NCI-H1048 (cell line): Measurements from ENCODE around the gene HNRNPC.
"Not testable (repeated sequence)": the region's sequence is repeated elsewhere in the genome, so short reads cannot be mapped to it uniquely, and the experiment has no call there.

Experiments
- DNase-seq: peaks from one replicate; lab custom pipeline; 2025; lab: John Stamatoyannopoulos, UW

Gene HNRNPC

DNA sequence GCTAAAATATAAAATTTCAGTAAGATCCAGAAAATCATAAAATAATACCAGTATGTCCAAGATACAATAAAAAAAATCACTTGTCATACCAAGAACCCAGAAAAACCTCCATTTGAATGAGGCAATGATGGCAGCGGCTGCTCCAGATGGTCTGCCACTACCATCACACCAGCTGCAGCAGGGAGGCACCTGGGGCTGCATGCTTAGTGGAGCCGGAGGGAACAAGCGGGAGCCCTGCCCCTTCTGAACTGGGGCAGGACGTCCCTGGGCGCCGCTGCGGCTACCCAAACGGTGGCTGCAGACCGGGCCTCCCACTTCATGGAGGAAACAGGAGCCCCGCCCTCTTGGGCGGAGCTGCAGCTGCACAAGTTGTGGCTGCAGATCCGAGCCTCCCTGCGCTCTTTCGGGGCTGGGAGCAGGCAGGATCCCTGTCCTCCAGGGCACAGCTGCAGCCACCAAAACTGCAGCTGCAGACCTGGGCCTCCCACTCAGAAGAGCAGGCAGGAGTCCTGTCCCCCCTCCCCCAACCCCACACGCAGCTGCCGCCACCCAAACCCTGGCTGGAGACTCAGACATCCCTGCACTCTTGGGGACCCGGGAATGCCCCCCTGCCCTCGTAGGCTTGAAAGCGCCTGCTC is 77.3 kb downstream of the HNRNPC start:
- DNase-seq = peak; percentile 23

DNA sequence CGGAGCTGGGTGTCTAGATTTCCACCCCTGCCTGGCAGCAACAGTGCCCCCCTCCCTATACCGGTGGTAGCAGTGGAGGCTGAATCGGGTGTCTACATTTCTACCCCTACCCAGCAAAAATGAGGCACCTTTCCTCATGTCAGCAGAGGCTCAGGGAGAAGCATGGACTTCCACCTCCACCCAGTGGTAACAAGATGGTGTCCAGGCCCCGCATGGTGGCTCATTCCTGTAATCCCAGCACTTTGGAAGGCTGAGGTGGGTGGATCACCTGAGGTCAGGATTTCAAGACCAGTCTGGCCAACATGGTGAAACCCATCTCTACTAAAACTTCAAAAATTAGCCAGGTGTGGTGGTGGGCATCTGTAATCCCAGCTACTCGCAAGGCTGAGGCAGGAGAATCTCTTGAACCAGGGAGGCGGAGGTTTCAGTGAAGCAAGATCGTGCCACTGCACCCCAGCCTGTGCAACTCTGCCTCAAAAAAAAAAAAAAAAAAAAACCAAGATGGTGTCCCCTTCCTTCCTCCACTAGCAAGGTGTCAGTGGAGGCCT is 77.9 kb downstream of the HNRNPC start:
- no peak for DNase-seq

DNA sequence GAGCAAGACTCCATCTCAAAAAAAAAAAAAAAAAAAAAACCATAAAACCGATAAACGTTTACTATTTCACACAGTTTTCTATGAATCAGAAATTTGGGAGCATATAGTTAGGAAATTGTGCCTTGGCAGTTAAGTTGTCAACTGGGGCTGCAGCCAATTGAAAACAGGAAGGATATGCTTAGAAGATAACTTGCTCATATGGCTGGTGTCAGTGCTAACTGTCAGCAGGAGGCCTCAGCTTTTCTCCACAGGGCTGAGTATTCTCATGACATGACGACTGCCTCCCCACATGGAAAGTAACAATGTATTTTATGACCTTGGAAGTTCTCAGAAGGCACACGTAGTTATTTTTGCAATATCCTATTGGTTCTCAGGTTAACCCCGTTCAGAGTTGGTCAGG is 83.8 kb downstream of the HNRNPC start:
- no peak for DNase-seq

DNA sequence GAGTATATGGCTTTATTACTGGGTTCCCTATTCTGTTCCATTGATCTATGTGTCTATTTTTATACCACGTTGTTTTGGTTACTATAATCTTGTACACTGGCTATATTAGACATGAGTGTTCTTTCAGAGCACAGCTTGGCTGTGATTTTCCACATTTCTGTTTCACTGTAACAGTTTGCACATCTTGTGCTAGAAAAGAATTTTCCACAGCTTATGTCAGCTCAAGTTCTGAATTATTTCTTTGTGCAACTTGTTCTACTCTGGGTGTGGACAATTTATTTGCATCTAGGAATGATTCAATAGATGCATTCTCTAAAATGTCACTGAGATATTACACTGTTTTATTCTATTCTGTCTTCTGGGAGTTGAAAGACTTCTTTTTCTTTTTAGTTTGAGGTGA is 85.0 kb downstream of the HNRNPC start:
- DNase-seq = no peak

DNA sequence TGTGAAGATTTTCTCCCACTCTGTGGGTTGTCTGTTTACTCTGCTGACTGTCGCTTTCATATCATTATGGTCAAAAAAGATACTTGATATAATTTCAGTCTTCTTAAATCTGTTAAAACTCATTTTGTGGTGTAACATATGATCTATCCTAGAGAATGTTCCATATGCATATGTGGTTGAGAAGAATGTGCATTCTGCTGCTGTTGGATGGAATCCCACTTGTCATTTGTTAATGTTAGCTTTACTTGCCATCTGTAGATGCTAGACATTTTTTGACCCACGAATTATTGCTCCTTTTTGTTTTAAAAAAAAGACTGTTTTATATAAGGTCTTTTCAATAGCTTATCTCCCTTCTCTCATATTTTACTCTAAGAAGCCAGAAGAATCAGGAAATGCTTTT is 87.1 kb downstream of the HNRNPC start:
- no peak for DNase-seq

DNA sequence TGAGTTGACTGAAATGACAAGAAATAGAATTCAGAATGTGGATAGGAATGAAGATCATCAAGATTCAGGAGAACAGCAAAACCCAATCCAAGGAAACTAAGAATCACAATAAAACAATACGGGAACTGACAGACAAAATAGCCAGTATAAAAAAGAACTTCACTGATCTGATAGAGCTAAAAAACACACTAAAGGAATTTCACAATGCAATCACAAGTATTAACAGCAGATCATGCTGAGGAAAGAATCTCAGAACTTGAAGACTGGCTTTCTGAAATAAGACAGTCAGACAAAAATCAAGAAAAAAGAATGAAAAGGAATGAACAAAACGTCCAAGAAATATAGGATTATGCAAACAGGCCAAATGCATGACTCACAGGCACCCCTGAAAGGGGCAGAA is 98.1 kb downstream of the HNRNPC start:
- no peak for DNase-seq

DNA sequence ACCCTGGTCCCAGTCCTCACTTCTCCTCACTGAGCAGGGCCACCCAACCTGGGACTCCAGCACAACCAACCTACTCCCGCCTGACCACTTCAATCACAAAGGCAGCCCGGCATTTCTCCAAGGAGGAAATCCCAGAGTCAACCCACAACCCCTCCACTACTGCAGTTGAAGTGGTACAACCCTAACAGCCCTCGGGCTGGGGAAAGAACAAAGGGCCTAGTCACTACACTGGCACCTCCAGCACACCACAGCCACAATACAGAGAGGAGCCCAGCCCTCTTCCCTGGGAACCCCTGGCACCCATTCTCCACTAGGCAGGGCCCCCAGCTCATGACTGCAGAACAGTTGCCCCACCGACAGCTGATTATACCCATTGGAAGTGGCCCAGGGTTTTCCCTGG is 99.7 kb downstream of the HNRNPC start:
- DNase-seq = no peak

DNA sequence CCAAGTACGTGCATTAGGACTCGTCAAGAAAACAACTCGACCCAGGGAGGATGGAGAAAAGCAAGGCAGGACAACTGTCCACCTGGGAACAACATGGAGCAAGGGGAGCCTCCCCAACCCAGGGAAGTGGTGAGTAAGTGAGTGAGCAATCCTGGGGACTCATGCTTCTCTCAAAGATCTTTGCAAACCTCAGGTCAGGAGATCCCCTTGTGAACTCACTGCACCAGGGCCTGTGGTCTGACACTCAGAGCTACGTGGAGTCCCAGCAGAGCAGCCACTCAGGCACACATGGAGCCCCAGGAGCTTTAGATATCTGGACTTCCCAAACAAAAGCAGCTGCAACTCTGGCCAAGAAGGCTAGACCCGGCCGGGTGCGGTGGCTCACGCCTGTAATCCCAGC is 101.2 kb downstream of the HNRNPC start:
- DNase-seq = no peak

DNA sequence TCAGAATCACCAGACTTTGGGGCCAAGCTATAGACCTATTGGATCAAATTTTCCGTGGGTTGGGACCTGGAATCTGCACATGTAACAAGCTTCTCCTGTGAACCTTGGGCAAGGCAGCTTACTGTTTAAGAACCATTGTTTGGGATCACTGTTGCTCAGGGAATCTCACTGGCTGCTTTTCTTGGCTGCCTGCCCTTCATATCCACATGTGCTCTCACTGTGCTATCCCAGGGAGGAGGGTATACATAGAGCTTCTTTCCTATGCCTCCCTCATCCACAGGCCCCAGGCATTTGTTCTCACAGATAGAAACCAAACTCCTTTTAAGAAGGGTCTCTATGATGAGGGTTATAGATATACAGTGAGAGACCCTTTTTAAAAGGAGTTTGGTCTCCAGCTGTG is 103.6 kb downstream of the HNRNPC start:
- not testable (repeated sequence) for DNase-seq

DNA sequence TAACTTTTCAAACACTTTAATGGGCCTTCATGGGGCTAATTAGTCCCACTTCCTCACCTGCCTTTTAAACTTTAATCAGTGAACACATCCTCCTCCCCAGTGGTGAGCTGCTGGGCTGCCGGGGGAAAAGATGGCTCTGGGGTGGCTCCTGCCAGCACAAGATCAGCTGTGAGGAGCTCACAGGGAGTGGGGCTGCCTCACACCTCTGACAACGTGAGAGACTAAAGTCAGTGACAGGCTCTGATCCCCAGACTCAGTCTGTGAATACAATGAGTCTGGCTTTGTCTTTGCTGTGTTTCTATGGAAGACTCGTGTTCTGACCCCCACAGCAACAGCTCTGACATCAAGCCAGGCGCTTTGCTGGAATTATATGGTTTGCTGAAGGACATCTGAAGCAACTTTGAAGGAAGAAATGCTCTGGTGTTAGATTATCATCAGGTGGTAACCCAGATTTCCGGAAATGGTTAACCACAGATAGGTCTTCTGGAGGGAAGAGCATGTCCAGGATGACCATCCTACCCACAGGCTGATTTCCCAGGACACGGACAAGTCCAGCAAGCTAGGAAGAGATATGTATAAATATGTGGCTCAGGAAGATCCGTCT is 104.1 kb downstream of the HNRNPC start:
- DNase-seq = not testable (repeated sequence)

DNA sequence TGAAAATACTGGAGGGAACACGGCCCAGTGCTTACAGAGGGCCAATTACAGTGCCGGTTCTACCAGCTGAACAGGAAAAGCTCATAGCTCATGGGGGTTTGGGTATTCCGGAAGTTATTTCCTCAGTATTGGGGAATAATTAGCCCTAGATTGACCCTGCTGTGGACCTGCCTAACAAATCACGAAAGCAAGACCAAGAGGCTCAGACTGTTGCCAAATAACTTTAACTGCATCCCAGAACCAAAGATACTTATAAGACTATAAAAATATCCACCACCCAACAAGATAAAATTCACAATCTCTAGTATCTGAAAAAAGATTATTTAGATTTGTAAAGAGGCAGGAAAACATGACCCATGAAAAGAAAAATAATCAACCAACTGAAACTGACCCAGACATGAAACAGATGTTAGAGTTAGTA is 105.4 kb downstream of the HNRNPC start:
- no peak for DNase-seq

DNA sequence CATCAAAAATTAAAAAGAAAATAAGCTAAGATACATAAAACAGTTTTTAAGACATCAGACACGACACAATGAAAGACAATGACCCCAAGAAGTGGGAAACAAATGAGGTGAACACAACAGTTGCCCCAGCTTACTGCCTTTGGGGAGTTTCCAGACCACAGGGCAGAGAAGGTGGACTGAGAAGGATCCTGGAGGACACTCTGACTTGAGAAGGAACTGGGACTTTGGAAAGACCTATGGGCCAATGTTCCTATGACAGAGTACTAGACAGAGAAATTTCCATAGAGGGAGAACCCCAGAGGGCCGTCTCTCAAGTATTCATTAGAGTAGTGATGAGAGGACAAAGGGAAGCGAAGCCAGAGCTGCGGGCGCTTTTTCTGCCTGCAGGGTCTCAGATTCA is 107.2 kb downstream of the HNRNPC start:
- no peak for DNase-seq

DNA sequence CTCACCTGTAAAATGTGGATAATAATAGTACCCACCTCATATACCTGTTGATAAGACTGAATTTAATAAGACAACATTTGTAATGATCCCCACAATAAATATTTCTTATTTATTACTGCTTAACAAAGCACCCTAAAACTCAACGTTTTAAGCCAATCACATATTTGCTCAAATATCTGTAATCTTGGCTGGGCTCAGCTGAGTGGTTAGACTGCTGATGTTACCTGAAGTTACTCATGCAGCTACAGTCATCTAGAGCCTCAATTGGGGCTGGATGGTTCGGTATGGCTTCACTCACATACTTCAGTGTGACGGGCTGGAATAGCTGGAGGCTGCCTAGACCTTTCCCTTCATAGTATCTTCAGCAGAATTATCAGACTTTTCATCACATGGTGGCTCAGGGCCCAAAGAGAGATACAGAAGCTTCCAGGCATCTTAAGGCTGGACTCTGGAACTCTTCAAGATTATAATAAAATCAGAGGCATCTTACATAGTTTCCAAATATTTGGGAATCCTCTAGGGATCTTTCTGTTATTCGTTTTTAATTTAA is 109.1 kb downstream of the HNRNPC start:
- DNase-seq = no peak
